Measurements from ENCODE around the gene SERPINB7. TPM values are rescaled to one million over a fixed set of nuclear protein-coding genes. Genes with fewer than 3 reads are reported as not detected.

The SERPINB7 gene
- total RNA-seq, 1 experiment from 2014 or later, result not detected

DNA sequence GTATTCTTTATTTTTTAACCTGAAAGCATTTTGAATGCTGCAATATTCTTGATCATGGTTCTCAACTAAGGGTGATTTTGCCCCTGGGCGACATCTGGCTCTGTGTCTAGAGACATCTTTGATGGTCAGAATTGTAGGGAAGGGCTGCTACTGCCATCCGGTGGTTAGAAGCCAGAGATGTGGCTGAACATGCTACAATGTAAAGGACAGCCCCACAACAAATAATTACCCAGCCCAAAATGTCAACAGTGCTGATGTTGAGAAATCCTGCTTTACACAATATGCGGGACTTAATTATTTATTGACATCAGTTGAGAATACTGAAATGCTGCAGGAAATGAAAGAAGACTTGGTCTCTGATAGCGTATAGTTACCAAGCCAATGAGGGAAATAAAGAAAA, 74.8 kb downstream of the SERPINB7 start:
- H3K4me3 ChIP-seq (replicated peaks in 1 of 2; ENCODE audit: low read depth in 1 of 2, low read length in 2 of 2), result no peak overlapping the region
- H3K4me1 ChIP-seq (ENCODE audit: control insufficient read depth in 1 of 2, insufficient read depth in 2 of 2, low read length in 2 of 2), result no peaks in the 10 kb centered on the region
- H4K20me1 ChIP-seq (ENCODE audit: insufficient read depth), result no peaks in the 10 kb centered on the region
- RAD21 ChIA-PET (ENCODE audit: low non-redundant PET in 1 of 2, low total read pairs in 2 of 2, uncharacterized antibody in 2 of 2, unreplicated experiment in 2 of 2), result no interaction called here
- H3K79me2 ChIP-seq (ENCODE audit: insufficient read depth, low read length), result no peaks in the 10 kb centered on the region
- no peak overlapping the region for H3K4me2 ChIP-seq (ENCODE audit: low read length)
- H3K27ac ChIP-seq (ENCODE audit: low read depth, low read length), result no peak overlapping the region
- no TSS peak for BruUV-seq (replicated peaks)
- H3K36me3 ChIP-seq (ENCODE audit: control insufficient read depth in 1 of 2, insufficient read depth in 2 of 2, low read length in 2 of 2), result no peaks in the 10 kb centered on the region
- no peaks in the 10 kb centered on the region for H3K9me3 ChIP-seq (ENCODE audit: control insufficient read depth in 1 of 2, insufficient read depth in 1 of 2, low read depth in 1 of 2, low read length in 2 of 2)
- intact Hi-C loops (cut with micrococcal nuclease), result loop anchor here (1.0 to 5.0 kb wide), 2 partner anchors 86 to 413 kb away; no protein-coding TSS in a partner anchor
- DNase-seq (ENCODE audit: low read depth, low spot score) (peak; percentile 32), ATAC-seq (peak; percentile 94)
- POLR2A ChIA-PET, result no interaction called here
- H3K9me2 ChIP-seq (ENCODE audit: insufficient read depth), result no peaks in the 10 kb centered on the region
- H2AFZ ChIP-seq (ENCODE audit: low read depth, low read length, poor library complexity, severe bottlenecking), result no peak overlapping the region
- no peaks in the 10 kb centered on the region for H3K27me3 ChIP-seq (ENCODE audit: insufficient read depth, low read length)
- CTCF ChIA-PET, result interaction anchor here (1.4 kb wide), 1 partner anchor 86 kb away, joined by 5 read pairs; no protein-coding TSS in a partner anchor
- no peak overlapping the region for H3K9ac ChIP-seq (ENCODE audit: low read length)
- TF ChIP-seq CEBPB (IDR thresholded peaks at IDR 0.05; ENCODE audit: low read depth) (no peak), POLR2A (IDR thresholded peaks at IDR 0.05; ENCODE audit: borderline replicate concordance, extremely low read depth, insufficient read depth, insufficient read length) (no peak), EZH2phosphoT487 (IDR thresholded peaks at IDR 0.05; ENCODE audit: borderline replicate concordance) (no peak), ZFX (IDR thresholded peaks at IDR 0.05) (no peak), ELF1 (IDR thresholded peaks at IDR 0.05; ENCODE audit: borderline replicate concordance, low read depth) (no peak), ZNF274 (IDR thresholded peaks at IDR 0.05; ENCODE audit: low read depth, low read length) (no peak), SRF (IDR thresholded peaks at IDR 0.05; ENCODE audit: low read depth) (no peak), TCF7L2 (IDR thresholded peaks at IDR 0.05; ENCODE audit: borderline replicate concordance, extremely low read depth, insufficient read depth, insufficient read length) (no peak), CBX3 (IDR thresholded peaks at IDR 0.05; ENCODE audit: low read depth) (no peak), FOSL1 (IDR thresholded peaks at IDR 0.05; ENCODE audit: low read depth) (no peak), POLR2AphosphoS5 (IDR thresholded peaks at IDR 0.05; ENCODE audit: low read depth, low read length) (no peak), SP1 (IDR thresholded peaks at IDR 0.05; ENCODE audit: low read depth) (no peak), JUND (IDR thresholded peaks at IDR 0.05) (no peak), EGR1 (IDR thresholded peaks at IDR 0.05; ENCODE audit: low read depth) (no peak), SIN3A (IDR thresholded peaks at IDR 0.05; ENCODE audit: low read depth) (no peak), RAD21 (IDR thresholded peaks at IDR 0.05; ENCODE audit: low read depth) (peak; percentile 61), EZH2 (IDR thresholded peaks at IDR 0.05) (no peak)
- TF ChIP-seq, protein P1, sequence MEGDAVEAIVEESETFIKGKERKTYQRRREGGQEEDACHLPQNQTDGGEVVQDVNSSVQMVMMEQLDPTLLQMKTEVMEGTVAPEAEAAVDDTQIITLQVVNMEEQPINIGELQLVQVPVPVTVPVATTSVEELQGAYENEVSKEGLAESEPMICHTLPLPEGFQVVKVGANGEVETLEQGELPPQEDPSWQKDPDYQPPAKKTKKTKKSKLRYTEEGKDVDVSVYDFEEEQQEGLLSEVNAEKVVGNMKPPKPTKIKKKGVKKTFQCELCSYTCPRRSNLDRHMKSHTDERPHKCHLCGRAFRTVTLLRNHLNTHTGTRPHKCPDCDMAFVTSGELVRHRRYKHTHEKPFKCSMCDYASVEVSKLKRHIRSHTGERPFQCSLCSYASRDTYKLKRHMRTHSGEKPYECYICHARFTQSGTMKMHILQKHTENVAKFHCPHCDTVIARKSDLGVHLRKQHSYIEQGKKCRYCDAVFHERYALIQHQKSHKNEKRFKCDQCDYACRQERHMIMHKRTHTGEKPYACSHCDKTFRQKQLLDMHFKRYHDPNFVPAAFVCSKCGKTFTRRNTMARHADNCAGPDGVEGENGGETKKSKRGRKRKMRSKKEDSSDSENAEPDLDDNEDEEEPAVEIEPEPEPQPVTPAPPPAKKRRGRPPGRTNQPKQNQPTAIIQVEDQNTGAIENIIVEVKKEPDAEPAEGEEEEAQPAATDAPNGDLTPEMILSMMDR (IDR thresholded peaks at IDR 0.05 in 2 of 3, conservative IDR thresholded peaks at IDR 0.05 in 1 of 3; ENCODE audit: borderline replicate concordance in 1 of 3, insufficient read depth in 1 of 3, low read depth in 2 of 3, low read length in 2 of 3), result peak; percentile 51 to 72 (median 68); a peak in 5 of 6 replicates
- TF ChIP-seq, protein P2, sequence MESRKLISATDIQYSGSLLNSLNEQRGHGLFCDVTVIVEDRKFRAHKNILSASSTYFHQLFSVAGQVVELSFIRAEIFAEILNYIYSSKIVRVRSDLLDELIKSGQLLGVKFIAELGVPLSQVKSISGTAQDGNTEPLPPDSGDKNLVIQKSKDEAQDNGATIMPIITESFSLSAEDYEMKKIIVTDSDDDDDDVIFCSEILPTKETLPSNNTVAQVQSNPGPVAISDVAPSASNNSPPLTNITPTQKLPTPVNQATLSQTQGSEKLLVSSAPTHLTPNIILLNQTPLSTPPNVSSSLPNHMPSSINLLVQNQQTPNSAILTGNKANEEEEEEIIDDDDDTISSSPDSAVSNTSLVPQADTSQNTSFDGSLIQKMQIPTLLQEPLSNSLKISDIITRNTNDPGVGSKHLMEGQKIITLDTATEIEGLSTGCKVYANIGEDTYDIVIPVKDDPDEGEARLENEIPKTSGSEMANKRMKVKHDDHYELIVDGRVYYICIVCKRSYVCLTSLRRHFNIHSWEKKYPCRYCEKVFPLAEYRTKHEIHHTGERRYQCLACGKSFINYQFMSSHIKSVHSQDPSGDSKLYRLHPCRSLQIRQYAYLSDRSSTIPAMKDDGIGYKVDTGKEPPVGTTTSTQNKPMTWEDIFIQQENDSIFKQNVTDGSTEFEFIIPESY (IDR thresholded peaks at IDR 0.05; ENCODE audit: extremely low read depth, insufficient replicate concordance, low read length), result no peak
- TF ChIP-seq, protein P3, sequence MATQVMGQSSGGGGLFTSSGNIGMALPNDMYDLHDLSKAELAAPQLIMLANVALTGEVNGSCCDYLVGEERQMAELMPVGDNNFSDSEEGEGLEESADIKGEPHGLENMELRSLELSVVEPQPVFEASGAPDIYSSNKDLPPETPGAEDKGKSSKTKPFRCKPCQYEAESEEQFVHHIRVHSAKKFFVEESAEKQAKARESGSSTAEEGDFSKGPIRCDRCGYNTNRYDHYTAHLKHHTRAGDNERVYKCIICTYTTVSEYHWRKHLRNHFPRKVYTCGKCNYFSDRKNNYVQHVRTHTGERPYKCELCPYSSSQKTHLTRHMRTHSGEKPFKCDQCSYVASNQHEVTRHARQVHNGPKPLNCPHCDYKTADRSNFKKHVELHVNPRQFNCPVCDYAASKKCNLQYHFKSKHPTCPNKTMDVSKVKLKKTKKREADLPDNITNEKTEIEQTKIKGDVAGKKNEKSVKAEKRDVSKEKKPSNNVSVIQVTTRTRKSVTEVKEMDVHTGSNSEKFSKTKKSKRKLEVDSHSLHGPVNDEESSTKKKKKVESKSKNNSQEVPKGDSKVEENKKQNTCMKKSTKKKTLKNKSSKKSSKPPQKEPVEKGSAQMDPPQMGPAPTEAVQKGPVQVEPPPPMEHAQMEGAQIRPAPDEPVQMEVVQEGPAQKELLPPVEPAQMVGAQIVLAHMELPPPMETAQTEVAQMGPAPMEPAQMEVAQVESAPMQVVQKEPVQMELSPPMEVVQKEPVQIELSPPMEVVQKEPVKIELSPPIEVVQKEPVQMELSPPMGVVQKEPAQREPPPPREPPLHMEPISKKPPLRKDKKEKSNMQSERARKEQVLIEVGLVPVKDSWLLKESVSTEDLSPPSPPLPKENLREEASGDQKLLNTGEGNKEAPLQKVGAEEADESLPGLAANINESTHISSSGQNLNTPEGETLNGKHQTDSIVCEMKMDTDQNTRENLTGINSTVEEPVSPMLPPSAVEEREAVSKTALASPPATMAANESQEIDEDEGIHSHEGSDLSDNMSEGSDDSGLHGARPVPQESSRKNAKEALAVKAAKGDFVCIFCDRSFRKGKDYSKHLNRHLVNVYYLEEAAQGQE (IDR thresholded peaks at IDR 0.05; ENCODE audit: low read depth), result no peak
- TF ChIP-seq, protein P4, sequence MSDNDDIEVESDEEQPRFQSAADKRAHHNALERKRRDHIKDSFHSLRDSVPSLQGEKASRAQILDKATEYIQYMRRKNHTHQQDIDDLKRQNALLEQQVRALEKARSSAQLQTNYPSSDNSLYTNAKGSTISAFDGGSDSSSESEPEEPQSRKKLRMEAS (IDR thresholded peaks at IDR 0.05), result no peak
- TF ChIP-seq, protein P5, sequence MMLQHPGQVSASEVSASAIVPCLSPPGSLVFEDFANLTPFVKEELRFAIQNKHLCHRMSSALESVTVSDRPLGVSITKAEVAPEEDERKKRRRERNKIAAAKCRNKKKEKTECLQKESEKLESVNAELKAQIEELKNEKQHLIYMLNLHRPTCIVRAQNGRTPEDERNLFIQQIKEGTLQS (IDR thresholded peaks at IDR 0.05), result no peak
